NCI-H2029 (cell line): Measurements from ENCODE around the gene KRTAP29-1.
A peak's percentile ranks its signal among the peaks of the same experiment; 100 is the strongest.

Experiments used
- DNase-seq: peaks from one replicate; lab custom pipeline; 2025; lab: John Stamatoyannopoulos, UW

KRTAP29-1 gene

GRCh38 chr17:41327411-41328120, 24.9 kb upstream of the KRTAP29-1 start:
- no peak for DNase-seq

GRCh38 chr17:41326173-41327145, 23.8 kb upstream of the KRTAP29-1 start:
- DNase-seq: no peak

GRCh38 chr17:41325611-41326010, 23.0 kb upstream of the KRTAP29-1 start:
- DNase-seq: no peak

GRCh38 chr17:41325126-41325525, 22.5 kb upstream of the KRTAP29-1 start:
- DNase-seq: no peak

- no peak for DNase-seq
These were observed 21.8 kb upstream of the KRTAP29-1 start for GRCh38 chr17:41324180-41325075.

GRCh38 chr17:41322903-41323895, 20.5 kb upstream of the KRTAP29-1 start:
- no peak for DNase-seq

- DNase-seq: peak; percentile 51
These were observed 19.6 kb upstream of the KRTAP29-1 start for GRCh38 chr17:41322094-41322902.

GRCh38 chr17:41318231-41318630, 15.6 kb upstream of the KRTAP29-1 start:
- no peak for DNase-seq

- no peak for DNase-seq
These were observed 13.3 kb upstream of the KRTAP29-1 start for GRCh38 chr17:41315814-41316445.

GRCh38 chr17:41315204-41315794, 12.6 kb upstream of the KRTAP29-1 start, which contains the start of gene KRTAP17-1:
Gene KRTAP17-1, minus strand, starts transcription at chr17:41315710. Its CDS starts 60 bp downstream, at chr17:41315650.
- no peak for DNase-seq

- no peak for DNase-seq
These were observed 8.5 kb upstream of the KRTAP29-1 start for GRCh38 chr17:41311111-41311510.

GRCh38 chr17:41308918-41309359, 6.3 kb upstream of the KRTAP29-1 start, which contains the start of gene KRTAP16-1:
Gene KRTAP16-1, minus strand, starts transcription at chr17:41309309. Its CDS starts 56 bp downstream, at chr17:41309253.
- DNase-seq: peak; percentile 64

GRCh38 chr17:41308251-41308917, 5.7 kb upstream of the KRTAP29-1 start:
- peak; percentile 91 for DNase-seq

GRCh38 chr17:41307647-41308046, 5.0 kb upstream of the KRTAP29-1 start:
- DNase-seq: peak; percentile 26

- no peak for DNase-seq
These were observed 1.4 kb upstream of the KRTAP29-1 start for GRCh38 chr17:41304091-41304490.

- DNase-seq: no peak
These were observed 330 bp upstream of the KRTAP29-1 start for GRCh38 chr17:41302981-41303380.

GRCh38 chr17:41301204-41301790, 1.4 kb downstream of the KRTAP29-1 start:
- no peak for DNase-seq
